Lung (tissue), 12 donors: Measurements from ENCODE around the gene EBLN1. TPM values are rescaled to one million over a fixed set of nuclear protein-coding genes. Genes with fewer than 3 reads are reported as not detected.

Experiments
- ATAC-seq: fragments of 200-7000 bp; cut with Tn5 transposase; one replicate; pipeline ENCODE4 v1.9.1; 2020; ENCODE audit warnings: moderate number of reproducible peaks; ENCODE audit not compliant: insufficient read depth, low FRiP score
- DNase-seq, 3 donors: peaks; one replicate each; pipeline ENCODE4 v3.0.0-alpha.2; 2013 to 2017
- H3K27ac ChIP-seq, 2 donors: one replicate each; pipeline ENCODE4 v1.5.1; 2013; ENCODE audit warnings: mild to moderate bottlenecking in 2 of 2, moderate library complexity in 2 of 2, control low read depth in 1 of 2, inconsistent platforms in 1 of 2, low read depth in 1 of 2, low read length in 1 of 2
- H3K27me3 ChIP-seq, 3 donors: one replicate each; pipeline ENCODE4 v1.5.1; 2013; ENCODE audit warnings: low read length in 2 of 3; ENCODE audit not compliant: control insufficient read depth in 3 of 3, insufficient read depth in 3 of 3
- H3K36me3 ChIP-seq, 4 donors: one replicate each; pipeline ENCODE4 v1.5.1; 2013; ENCODE audit warnings: low read length in 4 of 4, mild to moderate bottlenecking in 1 of 4, moderate library complexity in 1 of 4; ENCODE audit not compliant: control insufficient read depth in 4 of 4, insufficient read depth in 4 of 4
- H3K4me1 ChIP-seq, 5 donors: one replicate each; pipeline ENCODE4 v1.5.1; 2013; ENCODE audit warnings: low read length in 5 of 5, mild to moderate bottlenecking in 2 of 5, moderate library complexity in 1 of 5; ENCODE audit not compliant: control insufficient read depth in 5 of 5, insufficient read depth in 5 of 5
- H3K4me3 ChIP-seq: one replicate; pipeline ENCODE4 v1.5.1; 2013; ENCODE audit warnings: mild to moderate bottlenecking, control low read depth, moderate library complexity
- H3K9ac ChIP-seq, 2 donors: one replicate each; pipeline ENCODE4 v1.5.1; 2013; ENCODE audit warnings: low read length in 2 of 2, control low read depth in 1 of 2; ENCODE audit not compliant: insufficient read depth in 1 of 2
- H3K9me3 ChIP-seq, 4 donors: one replicate each; pipeline ENCODE4 v1.5.1; 2013; ENCODE audit warnings: low read length in 3 of 4, mild to moderate bottlenecking in 1 of 4, moderate library complexity in 1 of 4; ENCODE audit not compliant: control insufficient read depth in 4 of 4, insufficient read depth in 3 of 4
- CTCF ChIP-seq: IDR thresholded peaks from 2 replicates; pipeline ENCODE4 v1.5.1; 2012; ENCODE audit warnings: mild to moderate bottlenecking; ENCODE audit errors: control extremely low read depth, extremely low read depth
- WGBS, 2 donors: extraction: QIAGEN DNeasy Blood & Tissue Kit; methylation state at CpG; one replicate each; pipeline ENCODE4 v1.1.7; 2013; 5-methylcytosine and 5-hydroxymethylcytosine counted together
- polyA plus RNA-seq, 2 donors: library from polyadenylated mRNA; stranded (reverse); fragments of 200-250 nt; gene quantifications; one replicate each; pipeline ENCODE4 v1.2.1, GENCODE V29; 2013
- total RNA-seq, 2 donors: library from RNA; depleted of rRNA in 1 of 2; stranded (reverse); fragments of >200 nt in 1 of 2; gene quantifications; one replicate each; pipeline ENCODE4 v1.2.1, GENCODE V29; 2014 to 2021
- donor health status: control.
- donor health status: control.
- donor health status: Bipolar disorder and iron deficiency.
- donor health status: healthy.
- donor health status: DM: yes; HTN: yes; CAD: no.

EBLN1 gene
- total and polyA plus RNA-seq, 4 donors: not detected

GRCh38 chr10:22245567-22245966 lies 27.8 kb upstream of the EBLN1 start:
- 68 to 87% methylated on average over 2 of the region's 2 CpGs for WGBS, 2 donors
- Histone ChIP-seq H3K4me3 (no peak overlapping the region), H3K9ac (no peak overlapping the region), H3K9me3 (no peaks in the 10 kb centered on the region), H3K4me1 (peaks cover 0 to 2% (median 0%) of the 10 kb centered on the region in 5 donors), H3K36me3 (no peaks in the 10 kb centered on the region), H3K27ac (no peak overlapping the region), H3K27me3 (no peaks in the 10 kb centered on the region)
- TF ChIP-seq CTCF: no peak
- ATAC-seq (no peak), DNase-seq (no peak)

GRCh38 chr10:22244855-22245254 lies 27.0 kb upstream of the EBLN1 start:
- no peak for TF ChIP-seq CTCF
- WGBS, 2 donors: 92% methylated on average over 3 of the region's 3 CpGs
- Histone ChIP-seq H3K9me3 (no peaks in the 10 kb centered on the region), H3K36me3 (no peaks in the 10 kb centered on the region), H3K4me1 (no peaks in the 10 kb centered on the region), H3K4me3 (no peak overlapping the region), H3K27me3 (no peaks in the 10 kb centered on the region), H3K9ac (no peak overlapping the region), H3K27ac (no peak overlapping the region)
- ATAC-seq: no peak
- no peak for DNase-seq

- DNase-seq (no peak), ATAC-seq (no peak)
- Histone ChIP-seq H3K9me3 (no peaks in the 10 kb centered on the region), H3K9ac (no peak overlapping the region), H3K4me1 (no peaks in the 10 kb centered on the region), H3K4me3 (no peak overlapping the region), H3K36me3 (no peaks in the 10 kb centered on the region), H3K27me3 (peaks cover 0 to 3% (median 0%) of the 10 kb centered on the region in 3 donors), H3K27ac (no peak overlapping the region)
- WGBS, 2 donors: 82 to 84% methylated on average over 4 of the region's 4 CpGs
- TF ChIP-seq CTCF: no peak
Measured at GRCh38 chr10:22244001-22244400, 26.2 kb upstream of the EBLN1 start.

- no peak for ATAC-seq
Measured at GRCh38 chr10:22243321-22243720, 25.5 kb upstream of the EBLN1 start.

More at GRCh38 chr10:22243321-22243720, 25.5 kb upstream of the EBLN1 start:
- no peak for DNase-seq
- no peaks in the 10 kb centered on the region for H3K36me3 ChIP-seq
- TF ChIP-seq CTCF: no peak
- no peaks in the 10 kb centered on the region for H3K4me1 ChIP-seq
- no peaks in the 10 kb centered on the region for H3K9me3 ChIP-seq
- no peak overlapping the region for H3K27ac ChIP-seq
- WGBS, 2 donors: 78 to 79% methylated on average over 4 of the region's 4 CpGs
- H3K9ac ChIP-seq: no peak overlapping the region
- H3K4me3 ChIP-seq: no peak overlapping the region
- peaks cover 0 to 5% (median 0%) of the 10 kb centered on the region in 3 donors for H3K27me3 ChIP-seq
